Astrocyte of the cerebellum (primary cell): ENCODE measurements around the gene TCEANC.
"Not testable (repeated sequence)": the region's sequence is repeated elsewhere in the genome, so short reads cannot be mapped to it uniquely, and the experiment has no call there.

ENCODE experiments used
- DNase-seq: peaks from one replicate; pipeline ENCODE4 v3.0.0-alpha.2; 2011; ENCODE audit warnings: low read depth
- H3K4me3 ChIP-seq: 2 replicates; pipeline ENCODE4 v1.5.1; 2011; ENCODE audit warnings: mild to moderate bottlenecking, low read depth, low read length, moderate library complexity
- CTCF ChIP-seq: IDR thresholded peaks from 2 replicates; pipeline ENCODE4 v1.5.1; 2012; ENCODE audit warnings: low read length, low read depth, moderate library complexity, mild to moderate bottlenecking; ENCODE audit errors: missing control alignments
- in situ Hi-C: cut with HindIII; loops from 2 replicates; pipeline ENCODE4 v1.10.0; 2017; ENCODE audit warnings: low sequenced_read_pairs

The TCEANC gene

DNA sequence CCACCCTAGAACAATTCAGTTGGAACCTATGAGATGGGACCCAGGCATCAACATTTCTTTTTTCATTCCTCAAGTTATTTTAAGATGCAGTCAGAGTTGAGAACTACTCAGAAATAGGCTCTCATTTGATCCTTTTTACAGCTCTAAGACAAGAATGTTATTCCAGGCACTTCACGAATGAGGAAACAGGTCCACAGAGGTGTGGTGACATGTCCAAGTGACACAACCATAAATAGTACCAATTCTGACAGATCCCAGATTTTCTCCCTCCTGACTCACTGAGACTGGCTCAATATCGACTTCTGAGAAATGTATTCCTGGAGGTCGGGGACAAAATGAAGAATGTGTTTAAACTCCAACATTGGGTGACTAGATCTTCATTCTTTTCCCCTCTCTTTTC is 11.1 kb downstream of the TCEANC start:
- H3K4me3 ChIP-seq, result no peak overlapping the region
- in situ Hi-C loops, result no loop called here
- no peak for TF ChIP-seq CTCF

DNA sequence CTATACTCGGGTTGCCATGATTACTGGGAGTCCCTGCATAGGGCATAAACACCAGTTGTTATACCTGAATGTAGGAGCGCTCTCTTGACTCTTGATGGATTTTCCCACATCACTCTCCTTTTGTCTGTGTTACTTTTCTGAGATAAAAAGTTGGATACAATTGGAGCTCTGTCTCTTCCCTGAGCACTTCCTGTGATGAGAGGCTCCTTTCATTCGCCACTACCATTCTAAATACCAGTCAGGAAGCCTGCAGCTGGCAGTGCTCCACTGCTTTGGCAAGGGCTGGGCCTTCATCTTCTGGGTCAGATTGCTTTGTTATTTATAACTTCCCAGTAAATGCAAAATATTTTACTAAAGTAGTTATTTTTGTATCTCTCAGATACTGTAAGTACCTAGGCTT is 13.9 kb downstream of the TCEANC start:
- no peak for TF ChIP-seq CTCF
- in situ Hi-C loops, result no loop called here
- no peak for DNase-seq
- H3K4me3 ChIP-seq, result no peak overlapping the region

More for the DNA sequence above, 11.1 kb downstream of the TCEANC start:
- no peak for DNase-seq

DNA sequence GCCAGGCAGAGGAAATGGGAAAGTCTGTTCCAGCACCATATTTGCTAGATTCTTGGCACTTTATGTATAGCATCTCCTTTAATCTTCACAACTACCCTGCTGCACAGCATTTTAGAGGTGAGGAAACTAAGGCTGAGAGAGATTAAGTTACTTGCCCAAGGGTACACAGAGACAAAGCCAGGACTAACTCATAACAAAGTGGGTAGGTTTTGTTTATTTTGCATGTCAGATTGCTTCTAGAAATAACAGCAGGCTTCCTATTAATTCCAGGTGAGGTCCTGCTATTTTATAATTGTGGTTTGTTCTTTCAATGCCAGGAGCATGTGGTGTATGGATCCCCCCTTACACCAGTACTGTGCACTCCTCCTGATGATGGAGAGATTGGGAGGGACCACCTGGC is 15.0 kb downstream of the TCEANC start:
- no peak for DNase-seq
- no peak overlapping the region for H3K4me3 ChIP-seq
- TF ChIP-seq CTCF, result no peak
- in situ Hi-C loops, result no loop called here

- H3K4me3 ChIP-seq, result no peak overlapping the region
- peak; percentile 95 for DNase-seq
Observed at GRCh38 chrX:13669246-13669737, 16.4 kb downstream of the TCEANC start.

DNA sequence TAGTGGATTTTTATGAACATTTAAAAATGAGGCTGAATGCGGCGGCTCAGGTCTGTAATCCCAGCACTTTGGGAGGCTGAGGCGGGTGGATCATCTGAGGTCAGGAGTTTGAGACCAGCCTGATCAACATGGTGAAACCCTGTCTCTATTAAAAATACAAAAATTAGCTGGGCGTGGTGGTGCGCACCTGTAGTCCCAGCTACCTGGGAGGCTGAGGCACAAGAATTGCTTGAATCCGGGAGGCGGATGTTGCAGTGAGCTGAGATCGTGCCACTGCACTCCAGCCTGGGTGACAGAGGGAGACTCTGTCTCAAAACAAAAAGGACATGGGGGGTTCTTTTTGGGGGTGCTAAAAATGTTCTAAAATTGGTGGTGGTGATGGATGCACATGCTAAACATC is 16.8 kb downstream of the TCEANC start:
- H3K4me3 ChIP-seq, DNase-seq, in situ Hi-C loops: not testable (repeated sequence)

More at GRCh38 chrX:13669246-13669737, 16.4 kb downstream of the TCEANC start:
- no peak for TF ChIP-seq CTCF
- in situ Hi-C loops, result no loop called here

DNA sequence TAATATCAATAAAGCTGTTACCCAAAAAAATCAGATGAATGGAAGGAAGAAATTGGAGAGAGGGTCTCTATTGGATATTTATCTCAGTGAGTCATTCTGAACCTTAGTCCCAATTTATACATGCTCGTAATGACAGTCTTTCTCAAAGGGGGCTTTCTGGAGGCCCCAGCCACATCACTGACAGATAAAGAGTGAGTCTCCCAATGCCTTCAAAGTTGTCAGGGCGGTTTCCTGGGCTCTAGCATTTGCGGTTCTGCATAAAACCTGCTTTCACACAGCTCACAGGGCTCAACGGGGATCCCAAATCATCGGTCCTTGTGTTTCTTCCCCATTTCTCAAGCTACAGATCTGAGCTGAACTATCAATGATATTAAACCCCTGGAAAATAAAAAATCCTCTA is 17.3 kb downstream of the TCEANC start:
- no peak overlapping the region for H3K4me3 ChIP-seq
- no peak for DNase-seq
- TF ChIP-seq CTCF, result no peak
- in situ Hi-C loops, result no loop called here

DNA sequence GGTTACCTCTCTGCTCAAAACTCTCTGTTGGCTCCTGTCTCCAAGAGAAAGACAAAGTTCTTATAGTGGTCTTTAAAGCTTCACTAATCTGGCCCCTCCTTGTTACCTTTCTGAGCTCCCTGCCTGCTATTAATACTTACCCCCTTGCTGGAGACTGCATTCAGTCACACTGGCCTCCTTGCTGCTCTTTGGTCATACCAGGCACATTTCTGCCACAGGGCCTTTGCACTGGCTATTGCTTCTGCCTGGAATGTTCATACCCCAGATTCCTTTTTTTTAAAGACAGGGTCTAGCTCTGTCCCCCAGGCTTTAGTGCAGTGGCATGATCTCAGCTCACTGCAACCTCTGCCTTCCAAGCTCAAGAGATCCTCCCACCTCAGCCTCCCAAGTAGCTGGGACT is 20.1 kb downstream of the TCEANC start:
- H3K4me3 ChIP-seq, result no peak overlapping the region
- TF ChIP-seq CTCF, result no peak
- in situ Hi-C loops, result no loop called here
- DNase-seq, result no peak
